ENCODE measurements around the gene MAPK12. TPM values are rescaled to one million over a fixed set of nuclear protein-coding genes. Genes with fewer than 3 reads are reported as not detected.
A peak's percentile ranks its signal among the peaks of the same experiment; 100 is the strongest.

Gene MAPK12
- total and polyA plus RNA-seq, 2 of the 8 experiments (the other 6 are each of a cell fraction or from before 2014, with no cell fraction given), result 17.3 to 20.3 TPM

DNA sequence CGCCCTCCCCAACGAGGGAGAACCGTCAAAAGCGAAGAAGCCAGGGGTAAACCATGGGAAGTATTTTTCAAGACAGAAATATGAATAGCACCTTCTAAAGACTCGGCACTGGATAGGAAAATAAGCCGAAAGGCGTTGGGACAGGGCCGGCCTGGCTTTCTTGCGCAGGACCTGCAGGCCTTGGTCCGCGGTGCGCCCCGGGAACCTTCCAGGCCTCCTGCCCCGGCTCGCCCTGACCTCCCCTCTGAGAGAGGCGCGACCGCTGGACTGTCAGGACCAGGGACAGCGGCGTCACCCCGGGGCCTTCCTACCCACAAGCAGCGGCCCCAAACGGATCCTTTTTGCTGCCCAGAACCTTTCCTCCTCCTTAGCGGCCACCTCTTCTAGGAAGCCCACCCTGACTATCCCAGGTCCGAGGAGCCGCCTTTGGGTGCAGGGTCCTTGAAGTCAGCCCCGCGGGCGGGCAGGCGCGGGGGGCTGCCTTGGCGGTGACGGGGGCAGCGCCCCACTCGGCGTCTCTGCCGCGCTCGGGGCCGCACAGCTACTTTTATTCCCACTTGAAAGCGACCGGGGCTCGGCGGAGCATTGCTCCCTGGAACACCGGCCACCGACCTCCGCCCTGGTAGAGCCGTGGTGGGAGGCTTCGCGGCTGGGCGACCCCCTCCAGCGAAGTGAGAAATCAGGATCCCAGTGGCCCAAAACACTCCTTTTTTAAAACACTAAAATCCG, 9.3 kb upstream of the MAPK12 start (continued):
- TF ChIP-seq, protein P1, sequence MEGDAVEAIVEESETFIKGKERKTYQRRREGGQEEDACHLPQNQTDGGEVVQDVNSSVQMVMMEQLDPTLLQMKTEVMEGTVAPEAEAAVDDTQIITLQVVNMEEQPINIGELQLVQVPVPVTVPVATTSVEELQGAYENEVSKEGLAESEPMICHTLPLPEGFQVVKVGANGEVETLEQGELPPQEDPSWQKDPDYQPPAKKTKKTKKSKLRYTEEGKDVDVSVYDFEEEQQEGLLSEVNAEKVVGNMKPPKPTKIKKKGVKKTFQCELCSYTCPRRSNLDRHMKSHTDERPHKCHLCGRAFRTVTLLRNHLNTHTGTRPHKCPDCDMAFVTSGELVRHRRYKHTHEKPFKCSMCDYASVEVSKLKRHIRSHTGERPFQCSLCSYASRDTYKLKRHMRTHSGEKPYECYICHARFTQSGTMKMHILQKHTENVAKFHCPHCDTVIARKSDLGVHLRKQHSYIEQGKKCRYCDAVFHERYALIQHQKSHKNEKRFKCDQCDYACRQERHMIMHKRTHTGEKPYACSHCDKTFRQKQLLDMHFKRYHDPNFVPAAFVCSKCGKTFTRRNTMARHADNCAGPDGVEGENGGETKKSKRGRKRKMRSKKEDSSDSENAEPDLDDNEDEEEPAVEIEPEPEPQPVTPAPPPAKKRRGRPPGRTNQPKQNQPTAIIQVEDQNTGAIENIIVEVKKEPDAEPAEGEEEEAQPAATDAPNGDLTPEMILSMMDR (IDR thresholded peaks at IDR 0.05; ENCODE audit: control extremely low read depth in 1 of 3, insufficient read depth in 1 of 3, low read depth in 1 of 3, low read length in 3 of 3), result no peak
- TF ChIP-seq, protein P2, sequence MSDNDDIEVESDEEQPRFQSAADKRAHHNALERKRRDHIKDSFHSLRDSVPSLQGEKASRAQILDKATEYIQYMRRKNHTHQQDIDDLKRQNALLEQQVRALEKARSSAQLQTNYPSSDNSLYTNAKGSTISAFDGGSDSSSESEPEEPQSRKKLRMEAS (IDR thresholded peaks at IDR 0.05), result peak; percentile 56
- TF ChIP-seq ASH2L (IDR thresholded peaks at IDR 0.05; ENCODE audit: low read length) (no peak), CBX8 (IDR thresholded peaks at IDR 0.05; ENCODE audit: borderline replicate concordance, low read depth, low read length) (no peak), KDM4A (IDR thresholded peaks at IDR 0.05; ENCODE audit: low read depth, low read length, severe bottlenecking) (no peak), SIN3A (conservative IDR thresholded peaks at IDR 0.05 in 1 of 2, IDR thresholded peaks at IDR 0.05 in 1 of 2; ENCODE audit: low read depth in 1 of 2, low read length in 2 of 2) (peak; percentile 86 to 94; a peak in 2 of 4 replicates), TAF1 (IDR thresholded peaks at IDR 0.05; ENCODE audit: low read depth, low read length) (no peak), GTF2F1 (IDR thresholded peaks at IDR 0.05; ENCODE audit: borderline replicate concordance, low read depth, low read length) (no peak), SP2 (IDR thresholded peaks at IDR 0.05; ENCODE audit: low read length) (no peak), SIX5 (IDR thresholded peaks at IDR 0.05; ENCODE audit: low read depth, low read length) (no peak), SIRT6 (IDR thresholded peaks at IDR 0.05; ENCODE audit: low read length) (no peak), EGR1 (IDR thresholded peaks at IDR 0.05; ENCODE audit: borderline replicate concordance, low read depth, low read length) (no peak), SUZ12 (IDR thresholded peaks at IDR 0.05; ENCODE audit: low read length) (no peak; the same call in 1 of the 2 replicates), HDAC2 (IDR thresholded peaks at IDR 0.05; ENCODE audit: borderline replicate concordance in 1 of 2, low read depth in 2 of 2, low read length in 2 of 2) (peak in 1 of 2 experiments; percentile 41; a peak in 1 of 4 replicates), RXRA (IDR thresholded peaks at IDR 0.05; ENCODE audit: insufficient read depth, low read depth, low read length) (no peak), NRF1 (IDR thresholded peaks at IDR 0.05; ENCODE audit: low read depth, low read length) (no peak), YY1 (IDR thresholded peaks at IDR 0.05; ENCODE audit: low read depth, low read length) (no peak), TEAD4 (IDR thresholded peaks at IDR 0.05; ENCODE audit: low read depth, low read length) (no peak), TAF7 (optimal IDR thresholded peaks at IDR 0.05; ENCODE audit: borderline replicate concordance, low read depth, low read length) (no peak), RBBP5 (IDR thresholded peaks at IDR 0.05; ENCODE audit: borderline replicate concordance, low read depth, low read length) (no peak), BACH1 (IDR thresholded peaks at IDR 0.05; ENCODE audit: low read length) (no peak), HDAC6 (IDR thresholded peaks at IDR 0.05; ENCODE audit: low read depth, low read length) (no peak)

All from H1 (cell line).